ENCODE measurements around the gene GPR15LG.

GPR15LG gene

DNA sequence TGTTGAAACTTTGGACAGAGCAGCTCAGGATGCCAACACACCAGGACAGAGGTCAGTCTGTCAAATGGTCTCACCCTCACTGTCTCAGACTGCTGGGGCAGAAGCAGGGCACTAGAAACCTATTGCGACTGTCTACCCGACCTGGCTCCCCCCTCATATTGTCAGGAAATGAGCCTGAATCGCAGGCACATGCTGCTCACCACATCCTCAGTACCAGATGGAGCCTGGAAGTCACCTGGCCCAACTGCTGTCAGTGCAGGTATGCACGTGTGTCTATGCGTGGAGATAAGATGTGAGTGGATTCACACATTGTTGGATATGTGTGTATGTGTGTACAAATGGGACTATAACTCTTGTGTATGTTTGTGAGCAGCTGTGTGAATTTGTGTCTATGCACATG lies 17.5 kb downstream of the GPR15LG start:
- DNase-seq (ENCODE audit: extremely low spot score), result no peak
- ChIA-PET CTCF (no interaction called here), POLR2A (no interaction called here)
- no peak for TF ChIP-seq LEF1 (IDR thresholded peaks at IDR 0.05; ENCODE audit: borderline replicate concordance)
- no peak for TF ChIP-seq ARNT (IDR thresholded peaks at IDR 0.05)
- no peak for TF ChIP-seq ZNF384 (IDR thresholded peaks at IDR 0.05)
- TF ChIP-seq NFRKB (IDR thresholded peaks at IDR 0.05), result no peak
- no peak for TF ChIP-seq SUZ12 (IDR thresholded peaks at IDR 0.05)
- no peak for TF ChIP-seq HDGF (IDR thresholded peaks at IDR 0.05; ENCODE audit: borderline replicate concordance)
- TF ChIP-seq FOXK2 (IDR thresholded peaks at IDR 0.05), result no peak
- TF ChIP-seq ELF4 (IDR thresholded peaks at IDR 0.05), result no peak
- no peak for TF ChIP-seq L3MBTL2 (conservative IDR thresholded peaks at IDR 0.05)
- no peak for TF ChIP-seq FOXM1 (IDR thresholded peaks at IDR 0.05; ENCODE audit: borderline replicate concordance)
- TF ChIP-seq CTBP1 (IDR thresholded peaks at IDR 0.05; ENCODE audit: borderline replicate concordance), result no peak
- no peak for TF ChIP-seq FOXA1 (IDR thresholded peaks at IDR 0.05)
- no peak for TF ChIP-seq PKNOX1 (IDR thresholded peaks at IDR 0.05)
- TF ChIP-seq SP1 (IDR thresholded peaks at IDR 0.05), result no peak
- TF ChIP-seq TARDBP (IDR thresholded peaks at IDR 0.05), result no peak
- TF ChIP-seq BHLHE40 (IDR thresholded peaks at IDR 0.05; ENCODE audit: borderline replicate concordance), result no peak

DNA sequence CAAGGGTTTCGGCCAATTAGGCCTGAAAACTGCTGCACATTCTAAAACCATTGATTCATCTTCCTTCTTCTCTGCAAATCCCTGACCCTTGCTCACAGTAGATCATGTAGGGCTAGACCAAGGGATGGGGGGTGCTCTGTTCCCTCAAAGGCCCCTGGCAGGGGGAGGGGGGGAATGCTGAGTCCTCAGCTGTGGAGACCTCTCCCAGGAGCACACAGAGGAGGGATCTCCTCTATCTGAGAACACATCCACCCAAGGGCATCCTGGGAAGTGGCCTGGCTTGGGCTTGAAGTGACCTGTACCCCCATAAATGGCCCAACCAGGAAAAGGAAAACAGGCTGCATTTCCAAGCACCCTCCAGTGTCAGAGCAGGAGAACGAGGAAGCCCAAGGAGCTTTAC lies 19.7 kb downstream of the GPR15LG start:
- POLR2A ChIA-PET, result no interaction called here
- DNase-seq (ENCODE audit: extremely low spot score), result no peak
- CTCF ChIA-PET, result no interaction called here
- no peak for TF ChIP-seq FOXK2 (IDR thresholded peaks at IDR 0.05)
- no peak for TF ChIP-seq FOXM1 (IDR thresholded peaks at IDR 0.05; ENCODE audit: borderline replicate concordance)
- TF ChIP-seq TARDBP (IDR thresholded peaks at IDR 0.05), result no peak
- no peak for TF ChIP-seq NFRKB (IDR thresholded peaks at IDR 0.05)
- no peak for TF ChIP-seq PKNOX1 (IDR thresholded peaks at IDR 0.05)
- no peak for TF ChIP-seq LEF1 (IDR thresholded peaks at IDR 0.05; ENCODE audit: borderline replicate concordance)
- no peak for TF ChIP-seq ARNT (IDR thresholded peaks at IDR 0.05)

DNA sequence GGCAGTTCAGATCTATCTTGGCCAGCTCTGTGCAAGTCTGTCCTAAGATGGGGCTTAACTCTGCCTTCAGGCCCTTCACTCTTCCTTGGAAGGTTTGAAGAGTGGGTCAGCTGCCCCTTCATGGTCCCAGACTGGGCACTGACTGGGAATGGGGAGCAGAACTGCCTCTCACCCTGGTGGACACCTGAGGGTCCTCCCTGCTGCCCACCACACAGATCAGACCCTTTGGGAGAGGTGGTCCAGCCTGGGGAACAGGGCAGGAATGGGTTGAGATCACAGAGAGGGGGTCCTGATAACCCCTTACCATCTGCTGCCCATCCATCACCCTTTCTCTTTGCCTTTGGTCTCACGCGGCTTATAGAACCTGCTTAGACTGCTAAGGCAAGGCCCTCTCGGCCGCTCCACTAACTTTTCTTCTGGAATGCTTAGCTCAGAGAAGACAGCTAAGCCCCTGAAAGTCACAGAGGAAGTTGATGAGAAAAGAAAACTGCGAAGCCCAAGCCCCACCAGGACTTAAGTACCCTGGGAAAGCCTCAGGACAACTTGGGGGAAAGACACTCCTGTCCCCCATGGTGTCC lies 20.3 kb downstream of the GPR15LG start:
- TF ChIP-seq LEF1 (IDR thresholded peaks at IDR 0.05; ENCODE audit: borderline replicate concordance) (no peak), ARNT (IDR thresholded peaks at IDR 0.05) (no peak), CTBP1 (IDR thresholded peaks at IDR 0.05; ENCODE audit: borderline replicate concordance) (no peak), FOXM1 (IDR thresholded peaks at IDR 0.05; ENCODE audit: borderline replicate concordance) (no peak)
- no peak for DNase-seq (ENCODE audit: extremely low spot score)
- POLR2A ChIA-PET, result no interaction called here
- CTCF ChIA-PET, result no interaction called here

GRCh38 chr10:84194424-84195043 lies 20.9 kb downstream of the GPR15LG start, which contains the start of gene CDHR1:
CDHR1 (plus strand) TSS chr10:84194537; CDS start chr10:84194761, 224 bp downstream.
- ChIA-PET POLR2A (no interaction called here), CTCF (no interaction called here)
- DNase-seq (ENCODE audit: extremely low spot score), result peak; percentile 68
- no peak for TF ChIP-seq ELF4 (IDR thresholded peaks at IDR 0.05)
- no peak for TF ChIP-seq HDGF (IDR thresholded peaks at IDR 0.05; ENCODE audit: borderline replicate concordance)
- no peak for TF ChIP-seq FOXA1 (IDR thresholded peaks at IDR 0.05)
- TF ChIP-seq ZNF384 (IDR thresholded peaks at IDR 0.05), result no peak
- TF ChIP-seq NFRKB (IDR thresholded peaks at IDR 0.05), result no peak
- TF ChIP-seq BHLHE40 (IDR thresholded peaks at IDR 0.05; ENCODE audit: borderline replicate concordance), result no peak
- no peak for TF ChIP-seq FOXM1 (IDR thresholded peaks at IDR 0.05; ENCODE audit: borderline replicate concordance)
- no peak for TF ChIP-seq SUZ12 (IDR thresholded peaks at IDR 0.05)
- TF ChIP-seq L3MBTL2 (conservative IDR thresholded peaks at IDR 0.05), result no peak

DNA sequence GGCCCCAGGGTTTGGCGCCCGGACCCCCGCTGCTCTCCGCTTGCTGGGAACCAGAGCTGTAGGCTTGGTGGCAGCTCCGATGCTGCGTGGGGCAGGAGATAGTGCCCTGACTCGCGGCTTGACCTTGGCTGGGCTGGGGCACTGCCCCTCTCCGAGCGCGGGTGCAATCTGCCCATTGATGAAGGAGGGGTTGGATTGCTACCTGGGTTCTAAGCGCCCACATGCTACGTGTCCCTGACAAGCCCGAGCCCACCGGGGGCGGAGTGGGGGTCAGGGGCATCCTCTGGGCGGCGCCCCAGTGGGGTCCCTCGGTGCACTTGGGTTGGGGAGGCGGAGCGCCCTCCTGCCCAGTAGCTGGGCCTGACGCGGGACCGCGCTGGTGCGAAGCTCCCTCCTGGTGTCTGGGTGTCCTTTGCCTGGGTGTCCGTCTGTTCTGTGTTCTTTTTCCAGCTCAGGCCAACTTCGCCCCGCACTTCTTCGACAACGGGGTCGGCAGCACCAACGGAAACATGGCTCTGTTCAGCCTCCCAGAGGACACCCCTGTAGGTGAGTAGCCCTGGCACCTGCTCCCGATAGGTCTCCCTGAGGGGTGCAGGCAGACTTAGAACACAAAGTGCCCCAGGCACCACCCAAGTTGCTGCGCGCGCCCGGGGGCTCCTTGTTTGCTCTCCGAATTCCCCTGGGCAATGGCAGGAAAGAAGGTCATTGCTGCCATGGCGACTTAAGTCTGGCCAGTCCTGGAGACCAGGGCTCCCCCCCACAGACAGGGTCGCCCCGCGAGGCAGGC lies 21.6 kb downstream of the GPR15LG start:
- ChIA-PET CTCF (interaction anchor here (1.0 kb wide), 1 partner anchor 47 kb away, joined by 3 read pairs; no protein-coding TSS in a partner anchor), POLR2A (no interaction called here)
- no peak for TF ChIP-seq SP1 (IDR thresholded peaks at IDR 0.05)
- TF ChIP-seq TARDBP (IDR thresholded peaks at IDR 0.05), result no peak
- TF ChIP-seq PKNOX1 (IDR thresholded peaks at IDR 0.05), result no peak
- no peak for TF ChIP-seq L3MBTL2 (conservative IDR thresholded peaks at IDR 0.05)
- TF ChIP-seq ARNT (IDR thresholded peaks at IDR 0.05), result no peak
- TF ChIP-seq LEF1 (IDR thresholded peaks at IDR 0.05; ENCODE audit: borderline replicate concordance), result no peak
- DNase-seq (ENCODE audit: extremely low spot score), result no peak

- TF ChIP-seq ARNT (IDR thresholded peaks at IDR 0.05), result no peak
- no peak for TF ChIP-seq ZNF384 (IDR thresholded peaks at IDR 0.05)
- TF ChIP-seq FOXK2 (IDR thresholded peaks at IDR 0.05), result no peak
- no peak for TF ChIP-seq FOXM1 (IDR thresholded peaks at IDR 0.05; ENCODE audit: borderline replicate concordance)
- TF ChIP-seq FOXA1 (IDR thresholded peaks at IDR 0.05), result no peak
- TF ChIP-seq HDGF (IDR thresholded peaks at IDR 0.05; ENCODE audit: borderline replicate concordance), result no peak
- TF ChIP-seq ELF4 (IDR thresholded peaks at IDR 0.05), result no peak
- TF ChIP-seq BHLHE40 (IDR thresholded peaks at IDR 0.05; ENCODE audit: borderline replicate concordance), result no peak
- TF ChIP-seq PKNOX1 (IDR thresholded peaks at IDR 0.05), result no peak
- no peak for TF ChIP-seq NFRKB (IDR thresholded peaks at IDR 0.05)
- no peak for TF ChIP-seq LEF1 (IDR thresholded peaks at IDR 0.05; ENCODE audit: borderline replicate concordance)
- TF ChIP-seq CTBP1 (IDR thresholded peaks at IDR 0.05; ENCODE audit: borderline replicate concordance), result no peak
- TF ChIP-seq SP1 (IDR thresholded peaks at IDR 0.05), result no peak
- no peak for TF ChIP-seq TARDBP (IDR thresholded peaks at IDR 0.05)
- TF ChIP-seq L3MBTL2 (conservative IDR thresholded peaks at IDR 0.05), result no peak
- TF ChIP-seq SUZ12 (IDR thresholded peaks at IDR 0.05), result no peak
- POLR2A ChIA-PET, result no interaction called here
- CTCF ChIA-PET, result interaction anchor here (1.0 kb wide), 1 partner anchor 48 kb away, joined by 3 read pairs; no protein-coding TSS in a partner anchor
- peak; percentile 31 for DNase-seq (ENCODE audit: extremely low spot score)
Measured at GRCh38 chr10:84196083-84196482, 22.5 kb downstream of the GPR15LG start.
